Measurements from ENCODE around the gene EYS.
"Not testable (repeated sequence)": the region's sequence is repeated elsewhere in the genome, so short reads cannot be mapped to it uniquely, and the experiment has no call there.

EYS gene

GRCh38 chr6:64084185-64084663 lies 1622.8 kb downstream of the EYS start:
- no peak for DNase-seq

- no peak for DNase-seq
These were observed 1623.8 kb downstream of the EYS start for GRCh38 chr6:64083261-64083660.

GRCh38 chr6:64081453-64081852 lies 1625.6 kb downstream of the EYS start:
- no peak for DNase-seq

GRCh38 chr6:64074981-64075380 lies 1632.0 kb downstream of the EYS start:
- DNase-seq: no peak

- no peak for DNase-seq
These were observed 1634.3 kb downstream of the EYS start for GRCh38 chr6:64072686-64073085.

- no peak for DNase-seq
These were observed 1642.1 kb downstream of the EYS start for GRCh38 chr6:64064919-64065318.

- no peak for DNase-seq
These were observed 1643.9 kb downstream of the EYS start for GRCh38 chr6:64062960-64063683.

- DNase-seq: no peak
These were observed 1652.2 kb downstream of the EYS start for GRCh38 chr6:64054861-64055260.

- DNase-seq: no peak
These were observed 1656.4 kb downstream of the EYS start for GRCh38 chr6:64050590-64050989.

GRCh38 chr6:64049736-64050135 lies 1657.3 kb downstream of the EYS start:
- DNase-seq: no peak

GRCh38 chr6:64046746-64047208 lies 1660.2 kb downstream of the EYS start:
- DNase-seq: no peak

GRCh38 chr6:64041373-64041772 lies 1665.7 kb downstream of the EYS start:
- DNase-seq: no peak

- DNase-seq: no peak
These were observed 1666.9 kb downstream of the EYS start for GRCh38 chr6:64040113-64040512.

GRCh38 chr6:64037427-64037826 lies 1669.6 kb downstream of the EYS start:
- no peak for DNase-seq

- no peak for DNase-seq
These were observed 1671.9 kb downstream of the EYS start for GRCh38 chr6:64034910-64035655.

- DNase-seq: no peak
These were observed 1672.7 kb downstream of the EYS start for GRCh38 chr6:64034291-64034690.

GRCh38 chr6:64030950-64031618 lies 1675.9 kb downstream of the EYS start:
- DNase-seq: not testable (repeated sequence)

GRCh38 chr6:64023693-64024092 lies 1683.3 kb downstream of the EYS start:
- DNase-seq: no peak

- DNase-seq: no peak
These were observed 1692.4 kb downstream of the EYS start for GRCh38 chr6:64014595-64014994.

- DNase-seq: peak; percentile 36
These were observed 1694.0 kb downstream of the EYS start for GRCh38 chr6:64013011-64013410.

- DNase-seq: peak; percentile 34
These were observed 1694.5 kb downstream of the EYS start for GRCh38 chr6:64012351-64013001.

GRCh38 chr6:64010666-64011065 lies 1696.4 kb downstream of the EYS start:
- DNase-seq: no peak

GRCh38 chr6:64010010-64010409 lies 1697.0 kb downstream of the EYS start:
- DNase-seq: no peak
